ENCODE results near the gene SLX9. TPM values are rescaled to one million over a fixed set of nuclear protein-coding genes. Genes with fewer than 3 reads are reported as not detected.

Gene SLX9
- total RNA-seq, 1 experiment from 2014 or later = 12.2 TPM

GRCh38 chr21:44987886-44988606 is 48.2 kb downstream of the SLX9 start:
- H3K4me1 ChIP-seq (ENCODE audit: low read length) = peaks cover 11% of the 10 kb centered on the region
- H3K9me2 ChIP-seq (replicated peaks; ENCODE audit: insufficient read depth, low read length) = no peaks in the 10 kb centered on the region
- H3K36me3 ChIP-seq (ENCODE audit: insufficient read depth, low read length) = no peaks in the 10 kb centered on the region
- no peak for DNase-seq
- H3K4me2 ChIP-seq (ENCODE audit: low read depth, low read length, poor library complexity, severe bottlenecking) = no peak overlapping the region
- H3K9ac ChIP-seq (ENCODE audit: low read length) = no peak overlapping the region
- peaks cover 23% of the 10 kb centered on the region; the same call in 1 of the 2 replicates for H4K20me1 ChIP-seq (ENCODE audit: insufficient read depth, low read depth, low read length)
- no peak overlapping the region for H3K4me3 ChIP-seq (ENCODE audit: low read length)
- H3K9me3 ChIP-seq (ENCODE audit: low read length) = no peaks in the 10 kb centered on the region
- no peak overlapping the region for H2AFZ ChIP-seq (ENCODE audit: low read length)
- H3K27me3 ChIP-seq (ENCODE audit: low read length) = no peaks in the 10 kb centered on the region
- no peaks in the 10 kb centered on the region for H3K79me2 ChIP-seq (ENCODE audit: low read length)
- no peak overlapping the region for H3K27ac ChIP-seq (ENCODE audit: low read length)

DNA sequence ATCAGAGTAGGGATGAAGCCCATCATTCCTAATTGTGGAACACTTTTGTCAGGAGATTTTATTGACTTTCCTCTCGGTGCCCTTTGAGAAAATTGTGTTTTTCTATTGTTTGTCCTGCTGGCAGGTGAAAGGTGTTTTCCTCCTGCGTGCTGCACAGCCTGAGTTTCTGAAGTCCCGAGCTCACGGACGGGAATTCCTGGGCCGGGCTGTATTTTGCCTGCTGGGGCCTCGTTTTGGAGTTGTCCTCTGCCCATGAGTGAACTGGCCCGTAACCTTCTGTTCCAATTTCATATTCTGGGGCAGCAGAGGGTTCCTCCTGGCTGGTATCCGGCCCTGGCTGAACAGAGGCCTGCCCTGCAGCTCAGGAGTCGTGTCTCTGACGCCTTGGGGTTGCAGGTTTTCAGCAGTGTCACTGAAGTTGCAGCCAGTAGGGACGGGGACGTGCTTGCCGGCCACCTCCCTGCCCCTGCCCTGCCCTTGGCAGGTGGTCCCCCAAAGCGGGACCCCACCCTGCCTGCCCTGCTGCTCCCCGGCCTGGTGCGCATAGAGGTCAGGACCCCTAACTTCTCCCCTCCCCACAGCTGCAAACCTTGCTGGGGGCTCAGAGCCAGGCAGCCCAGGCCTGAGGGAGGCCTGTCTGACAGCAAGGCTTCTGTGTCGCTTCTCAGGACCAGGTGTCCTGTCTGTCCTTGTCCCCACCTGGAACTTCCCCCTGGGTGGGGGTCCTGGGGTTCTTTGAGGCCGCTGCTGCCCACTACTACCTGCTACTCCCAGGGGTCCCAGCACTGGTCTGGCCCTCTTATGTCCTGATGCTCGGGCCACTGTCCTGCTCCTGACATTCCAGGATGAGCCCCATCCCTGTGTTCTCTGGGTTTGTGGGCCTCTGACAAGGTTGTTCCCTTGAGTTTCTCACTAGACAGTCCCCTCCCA is 49.0 kb downstream of the SLX9 start:
- H4K20me1 ChIP-seq (ENCODE audit: insufficient read depth, low read depth, low read length) = peaks cover 23% of the 10 kb centered on the region; the same call in 1 of the 2 replicates
- peaks cover 11% of the 10 kb centered on the region for H3K4me1 ChIP-seq (ENCODE audit: low read length)
- H3K36me3 ChIP-seq (ENCODE audit: insufficient read depth, low read length) = no peaks in the 10 kb centered on the region
- no peak overlapping the region for H2AFZ ChIP-seq (ENCODE audit: low read length)
- no peak for DNase-seq
- H3K4me3 ChIP-seq (ENCODE audit: low read length) = no peak overlapping the region
- H3K4me2 ChIP-seq (ENCODE audit: low read depth, low read length, poor library complexity, severe bottlenecking) = no peak overlapping the region
- H3K9ac ChIP-seq (ENCODE audit: low read length) = no peak overlapping the region
- H3K9me3 ChIP-seq (ENCODE audit: low read length) = no peaks in the 10 kb centered on the region
- H3K27me3 ChIP-seq (ENCODE audit: low read length) = no peaks in the 10 kb centered on the region
- no peak overlapping the region for H3K27ac ChIP-seq (ENCODE audit: low read length)
- no peaks in the 10 kb centered on the region for H3K79me2 ChIP-seq (ENCODE audit: low read length)
- no peaks in the 10 kb centered on the region for H3K9me2 ChIP-seq (replicated peaks; ENCODE audit: insufficient read depth, low read length)

DNA sequence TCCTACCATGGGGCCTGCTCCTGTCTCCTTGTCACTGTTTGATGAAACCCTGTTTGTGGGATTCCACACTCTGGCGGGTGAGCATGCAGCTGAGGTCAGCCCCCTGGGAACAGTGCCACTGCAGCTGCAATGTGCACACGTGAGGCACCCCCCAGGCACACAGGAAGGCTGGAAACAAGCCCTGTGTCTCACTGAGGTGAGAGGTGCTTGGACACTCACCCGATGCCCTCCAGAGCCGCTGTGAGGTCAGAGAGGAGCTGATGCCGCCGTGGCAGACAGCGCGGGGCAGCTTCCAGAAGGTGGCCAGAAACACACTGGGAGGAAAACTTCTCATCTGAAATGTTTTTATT is 49.7 kb downstream of the SLX9 start:
- no peak overlapping the region for H3K4me3 ChIP-seq (ENCODE audit: low read length)
- H3K27me3 ChIP-seq (ENCODE audit: low read length) = no peaks in the 10 kb centered on the region
- H3K4me1 ChIP-seq (ENCODE audit: low read length) = peaks cover 11% of the 10 kb centered on the region
- DNase-seq = peak; percentile 54
- peaks cover 23% of the 10 kb centered on the region; the same call in 1 of the 2 replicates for H4K20me1 ChIP-seq (ENCODE audit: insufficient read depth, low read depth, low read length)
- no peak overlapping the region for H3K9ac ChIP-seq (ENCODE audit: low read length)
- H3K4me2 ChIP-seq (ENCODE audit: low read depth, low read length, poor library complexity, severe bottlenecking) = no peak overlapping the region
- H2AFZ ChIP-seq (ENCODE audit: low read length) = no peak overlapping the region
- H3K79me2 ChIP-seq (ENCODE audit: low read length) = no peaks in the 10 kb centered on the region
- H3K9me2 ChIP-seq (replicated peaks; ENCODE audit: insufficient read depth, low read length) = no peaks in the 10 kb centered on the region
- no peaks in the 10 kb centered on the region for H3K9me3 ChIP-seq (ENCODE audit: low read length)
- no peak overlapping the region for H3K27ac ChIP-seq (ENCODE audit: low read length)
- H3K36me3 ChIP-seq (ENCODE audit: insufficient read depth, low read length) = no peaks in the 10 kb centered on the region

- H3K27ac ChIP-seq (ENCODE audit: low read length) = no peak overlapping the region
- no peak overlapping the region for H3K4me3 ChIP-seq (ENCODE audit: low read length)
- DNase-seq = no peak
- H3K27me3 ChIP-seq (ENCODE audit: low read length) = no peaks in the 10 kb centered on the region
- no peaks in the 10 kb centered on the region for H3K9me3 ChIP-seq (ENCODE audit: low read length)
- H3K4me2 ChIP-seq (ENCODE audit: low read depth, low read length, poor library complexity, severe bottlenecking) = no peak overlapping the region
- peaks cover 11% of the 10 kb centered on the region for H3K4me1 ChIP-seq (ENCODE audit: low read length)
- peaks cover 19% of the 10 kb centered on the region; the same call in 1 of the 2 replicates for H4K20me1 ChIP-seq (ENCODE audit: insufficient read depth, low read depth, low read length)
- no peak overlapping the region for H2AFZ ChIP-seq (ENCODE audit: low read length)
- H3K9ac ChIP-seq (ENCODE audit: low read length) = no peak overlapping the region
- no peaks in the 10 kb centered on the region for H3K9me2 ChIP-seq (replicated peaks; ENCODE audit: insufficient read depth, low read length)
- no peaks in the 10 kb centered on the region for H3K36me3 ChIP-seq (ENCODE audit: insufficient read depth, low read length)
- H3K79me2 ChIP-seq (ENCODE audit: low read length) = no peaks in the 10 kb centered on the region
Measured at GRCh38 chr21:44989943-44990780, 50.3 kb downstream of the SLX9 start.

DNA sequence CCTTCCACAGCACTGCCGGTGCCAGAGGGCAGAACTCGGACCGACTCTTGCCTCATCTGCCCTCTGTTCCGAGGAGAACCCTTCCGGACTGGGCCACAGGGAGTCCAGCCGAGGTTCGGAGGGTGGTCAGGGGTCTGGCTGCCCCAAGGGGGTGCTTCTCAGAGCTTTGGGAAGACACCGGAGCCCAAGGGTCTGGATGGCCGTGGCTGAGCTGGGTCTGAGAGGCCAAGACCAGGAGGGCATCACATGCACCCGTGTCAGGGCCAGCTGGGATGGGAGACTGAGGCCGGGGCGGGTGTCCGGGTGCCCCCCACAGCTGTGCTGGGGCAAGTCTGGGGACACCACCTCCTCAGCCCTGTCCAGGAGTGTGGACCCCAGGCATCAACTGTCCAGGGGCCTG is 51.1 kb downstream of the SLX9 start:
- no peak overlapping the region for H3K4me2 ChIP-seq (ENCODE audit: low read depth, low read length, poor library complexity, severe bottlenecking)
- H3K36me3 ChIP-seq (ENCODE audit: insufficient read depth, low read length) = no peaks in the 10 kb centered on the region
- no peaks in the 10 kb centered on the region for H3K27me3 ChIP-seq (ENCODE audit: low read length)
- peaks cover 13% of the 10 kb centered on the region; the same call in 1 of the 2 replicates for H4K20me1 ChIP-seq (ENCODE audit: insufficient read depth, low read depth, low read length)
- no peak overlapping the region for H2AFZ ChIP-seq (ENCODE audit: low read length)
- H3K9me2 ChIP-seq (replicated peaks; ENCODE audit: insufficient read depth, low read length) = no peaks in the 10 kb centered on the region
- DNase-seq = no peak
- no peaks in the 10 kb centered on the region for H3K79me2 ChIP-seq (ENCODE audit: low read length)
- no peak overlapping the region for H3K9ac ChIP-seq (ENCODE audit: low read length)
- no peak overlapping the region for H3K27ac ChIP-seq (ENCODE audit: low read length)
- H3K4me3 ChIP-seq (ENCODE audit: low read length) = no peak overlapping the region
- H3K4me1 ChIP-seq (ENCODE audit: low read length) = peaks cover 11% of the 10 kb centered on the region
- no peaks in the 10 kb centered on the region for H3K9me3 ChIP-seq (ENCODE audit: low read length)

- H3K27me3 ChIP-seq (ENCODE audit: low read length) = no peaks in the 10 kb centered on the region
- no peaks in the 10 kb centered on the region for H3K9me2 ChIP-seq (replicated peaks; ENCODE audit: insufficient read depth, low read length)
- peaks cover 11% of the 10 kb centered on the region for H3K4me1 ChIP-seq (ENCODE audit: low read length)
- no peak overlapping the region for H3K27ac ChIP-seq (ENCODE audit: low read length)
- H3K4me2 ChIP-seq (ENCODE audit: low read depth, low read length, poor library complexity, severe bottlenecking) = no peak overlapping the region
- no peaks in the 10 kb centered on the region for H3K36me3 ChIP-seq (ENCODE audit: insufficient read depth, low read length)
- no peak overlapping the region for H3K4me3 ChIP-seq (ENCODE audit: low read length)
- no peak overlapping the region for H3K9ac ChIP-seq (ENCODE audit: low read length)
- no peaks in the 10 kb centered on the region for H3K79me2 ChIP-seq (ENCODE audit: low read length)
- no peak for DNase-seq
- peaks cover 13% of the 10 kb centered on the region; the same call in 1 of the 2 replicates for H4K20me1 ChIP-seq (ENCODE audit: insufficient read depth, low read depth, low read length)
- H3K9me3 ChIP-seq (ENCODE audit: low read length) = no peaks in the 10 kb centered on the region
- no peak overlapping the region for H2AFZ ChIP-seq (ENCODE audit: low read length)
Measured at GRCh38 chr21:44991538-44992483, 52.0 kb downstream of the SLX9 start.

DNA sequence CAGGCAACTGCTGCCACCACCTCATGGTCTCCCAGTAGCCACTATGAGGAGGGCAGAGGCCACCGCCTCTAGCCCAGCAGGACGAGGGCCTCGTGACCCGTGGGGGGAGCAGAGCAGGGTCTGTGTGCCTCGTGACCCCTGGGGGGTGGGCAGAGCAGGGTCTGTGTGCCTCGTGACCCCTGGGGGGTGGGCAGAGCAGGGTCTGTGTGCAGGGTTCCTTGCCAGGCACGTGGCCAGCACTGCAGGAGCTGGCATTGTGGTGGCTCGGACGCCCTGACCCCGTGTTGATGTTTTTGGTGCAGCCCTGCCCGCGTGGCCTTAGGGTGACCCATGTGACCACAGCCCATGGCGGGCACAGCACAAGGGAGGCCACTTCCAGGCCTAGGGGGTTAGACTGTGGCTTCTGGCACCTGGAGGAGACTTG is 52.8 kb downstream of the SLX9 start:
- Histone ChIP-seq H4K20me1 (ENCODE audit: insufficient read depth, low read depth, low read length) (peaks cover 7% of the 10 kb centered on the region; the same call in 1 of the 2 replicates), H3K9me3 (ENCODE audit: low read length) (no peaks in the 10 kb centered on the region), H3K4me2 (ENCODE audit: low read depth, low read length, poor library complexity, severe bottlenecking) (no peak overlapping the region), H3K27ac (ENCODE audit: low read length) (no peak overlapping the region), H2AFZ (ENCODE audit: low read length) (no peak overlapping the region), H3K79me2 (ENCODE audit: low read length) (no peaks in the 10 kb centered on the region), H3K4me1 (ENCODE audit: low read length) (peaks cover 11% of the 10 kb centered on the region), H3K36me3 (ENCODE audit: insufficient read depth, low read length) (no peaks in the 10 kb centered on the region), H3K27me3 (ENCODE audit: low read length) (no peaks in the 10 kb centered on the region), H3K9me2 (replicated peaks; ENCODE audit: insufficient read depth, low read length) (no peaks in the 10 kb centered on the region), H3K4me3 (ENCODE audit: low read length) (no peak overlapping the region), H3K9ac (ENCODE audit: low read length) (no peak overlapping the region)
- no peak for DNase-seq

All from Karpas-422 (cell line).